ENCODE data around the gene RBM15B.
"Not testable (repeated sequence)": the region's sequence is repeated elsewhere in the genome, so short reads cannot be mapped to it uniquely, and the experiment has no call there.

Gene RBM15B, protein sequence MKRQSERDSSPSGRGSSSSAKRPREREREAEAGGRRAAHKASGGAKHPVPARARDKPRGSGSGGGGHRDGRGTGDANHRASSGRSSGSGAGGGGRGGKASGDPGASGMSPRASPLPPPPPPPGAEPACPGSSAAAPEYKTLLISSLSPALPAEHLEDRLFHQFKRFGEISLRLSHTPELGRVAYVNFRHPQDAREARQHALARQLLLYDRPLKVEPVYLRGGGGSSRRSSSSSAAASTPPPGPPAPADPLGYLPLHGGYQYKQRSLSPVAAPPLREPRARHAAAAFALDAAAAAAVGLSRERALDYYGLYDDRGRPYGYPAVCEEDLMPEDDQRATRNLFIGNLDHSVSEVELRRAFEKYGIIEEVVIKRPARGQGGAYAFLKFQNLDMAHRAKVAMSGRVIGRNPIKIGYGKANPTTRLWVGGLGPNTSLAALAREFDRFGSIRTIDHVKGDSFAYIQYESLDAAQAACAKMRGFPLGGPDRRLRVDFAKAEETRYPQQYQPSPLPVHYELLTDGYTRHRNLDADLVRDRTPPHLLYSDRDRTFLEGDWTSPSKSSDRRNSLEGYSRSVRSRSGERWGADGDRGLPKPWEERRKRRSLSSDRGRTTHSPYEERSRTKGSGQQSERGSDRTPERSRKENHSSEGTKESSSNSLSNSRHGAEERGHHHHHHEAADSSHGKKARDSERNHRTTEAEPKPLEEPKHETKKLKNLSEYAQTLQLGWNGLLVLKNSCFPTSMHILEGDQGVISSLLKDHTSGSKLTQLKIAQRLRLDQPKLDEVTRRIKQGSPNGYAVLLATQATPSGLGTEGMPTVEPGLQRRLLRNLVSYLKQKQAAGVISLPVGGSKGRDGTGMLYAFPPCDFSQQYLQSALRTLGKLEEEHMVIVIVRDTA

GRCh38 chr3:51391075-51391565, at the start of gene RBM15B:
RBM15B (plus strand) TSS chr3:51391285; CDS start chr3:51391400, 115 bp downstream.
- peak; percentile 40 for DNase-seq

GRCh38 chr3:51343918-51344687, 47.0 kb upstream of the RBM15B start:
- DNase-seq: no peak

GRCh38 chr3:51350751-51351150, 40.3 kb upstream of the RBM15B start:
- no peak for DNase-seq

DNA sequence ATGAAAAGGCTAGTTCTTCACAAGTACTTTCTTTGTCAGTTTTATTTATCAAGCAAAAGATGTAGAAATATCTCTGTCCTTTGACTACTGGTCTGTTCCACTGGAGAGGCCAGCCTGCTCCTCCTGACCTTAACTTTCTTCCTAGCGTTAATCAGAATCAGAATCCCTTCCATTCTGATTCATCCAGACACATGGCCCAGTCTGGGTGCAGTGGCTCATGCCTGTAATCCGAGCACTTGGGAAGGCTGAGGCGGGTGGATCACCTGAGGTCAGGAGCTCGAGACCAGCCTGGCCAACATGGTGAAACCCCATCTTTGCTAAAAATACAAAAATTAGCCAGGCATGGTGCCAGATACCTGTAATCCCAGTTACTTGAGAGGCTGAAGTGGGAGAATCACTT, 38.0 kb upstream of the RBM15B start:
- DNase-seq: no peak

GRCh38 chr3:51353691-51354090, 37.4 kb upstream of the RBM15B start:
- DNase-seq: no peak

- no peak for DNase-seq
Measured at GRCh38 chr3:51354172-51354571, 36.9 kb upstream of the RBM15B start.

DNA sequence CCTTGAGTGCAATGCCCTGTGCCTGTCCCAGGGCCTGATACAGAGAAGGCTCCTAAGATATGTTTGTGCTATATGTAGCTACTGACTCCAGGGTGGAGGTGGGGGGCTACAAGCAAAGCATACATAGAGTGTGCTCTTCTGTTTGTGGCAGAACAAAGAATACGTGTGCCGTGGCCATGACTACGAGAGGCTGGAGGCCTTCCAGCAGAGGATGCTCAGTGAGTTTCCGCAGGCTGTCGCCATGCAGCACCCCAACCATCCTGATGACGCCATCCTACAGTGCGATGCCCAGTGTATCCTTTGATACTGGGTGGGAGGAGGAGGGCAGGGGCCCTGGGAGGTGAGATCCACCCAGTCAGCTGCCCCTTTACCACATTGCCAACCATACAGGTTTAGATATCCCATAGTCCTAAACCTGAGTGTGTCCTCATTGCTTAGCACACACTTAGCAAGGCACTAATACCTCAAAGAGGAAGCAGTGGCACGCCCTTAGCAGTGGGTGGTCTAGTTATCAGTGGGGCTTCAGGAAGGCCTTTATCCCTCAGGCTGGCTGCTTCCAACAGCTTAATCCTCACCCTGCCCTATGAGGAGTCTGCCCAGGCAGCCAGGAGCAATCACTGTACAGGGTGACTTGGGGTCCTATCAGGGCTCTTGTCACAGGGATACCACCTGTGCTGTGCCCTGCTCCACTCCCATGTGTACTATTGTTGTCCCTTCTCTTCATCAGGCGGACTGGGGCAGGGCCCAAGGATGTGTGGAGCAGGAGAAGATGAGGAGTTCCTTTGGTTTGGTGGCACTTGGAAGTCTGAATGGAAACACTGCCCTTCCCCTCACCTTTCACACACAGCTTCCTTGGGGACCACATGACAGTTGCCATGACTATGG, 36.1 kb upstream of the RBM15B start:
- DNase-seq: no peak

- no peak for DNase-seq
Measured at GRCh38 chr3:51355891-51356578, 35.0 kb upstream of the RBM15B start.

DNA sequence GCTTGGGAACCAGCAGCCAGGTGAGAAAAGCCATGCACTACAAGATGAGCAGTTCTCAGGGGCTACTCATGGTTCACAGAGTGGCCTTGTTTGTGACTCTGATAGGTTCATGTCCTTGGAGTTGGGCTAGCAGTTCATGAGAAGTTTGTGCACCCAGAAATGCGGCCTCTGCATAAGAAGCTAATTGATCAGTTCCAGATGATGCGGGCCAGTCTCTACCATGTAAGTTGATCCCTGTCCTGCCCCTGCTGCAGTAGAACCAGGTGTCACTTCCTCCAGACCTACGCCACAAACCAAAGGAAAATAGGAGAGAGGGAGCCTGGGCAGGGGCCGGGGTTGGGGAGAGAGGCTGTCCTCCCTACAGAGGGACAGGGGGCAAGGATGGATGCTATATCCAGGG, 33.2 kb upstream of the RBM15B start:
- no peak for DNase-seq

DNA sequence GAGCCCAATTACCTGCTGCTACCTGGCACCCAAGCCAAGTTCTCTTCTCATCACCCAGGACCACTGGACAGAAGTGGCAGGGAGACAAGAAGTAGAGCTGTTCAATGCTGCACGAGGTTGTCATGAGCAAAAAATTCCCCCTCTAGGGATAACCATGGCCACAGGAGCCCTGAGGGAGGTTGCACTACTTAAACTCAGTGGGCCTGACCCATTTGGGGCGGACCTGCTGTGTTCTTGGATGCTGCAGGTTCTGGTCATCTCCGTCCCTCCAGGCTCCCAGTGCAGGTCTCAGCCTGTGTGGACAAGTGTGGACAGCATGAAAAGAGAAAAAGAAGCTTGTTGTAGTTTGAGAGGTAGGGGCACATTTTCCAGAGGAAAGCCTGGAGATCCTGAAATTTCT, 32.1 kb upstream of the RBM15B start:
- no peak for DNase-seq

- DNase-seq: no peak
Measured at GRCh38 chr3:51360806-51361205, 30.3 kb upstream of the RBM15B start.

- no peak for DNase-seq
Measured at GRCh38 chr3:51361746-51362145, 29.3 kb upstream of the RBM15B start.

- no peak for DNase-seq
Measured at GRCh38 chr3:51362476-51362875, 28.6 kb upstream of the RBM15B start.

- not testable (repeated sequence) for DNase-seq
Measured at GRCh38 chr3:51368276-51368675, 22.8 kb upstream of the RBM15B start.

DNA sequence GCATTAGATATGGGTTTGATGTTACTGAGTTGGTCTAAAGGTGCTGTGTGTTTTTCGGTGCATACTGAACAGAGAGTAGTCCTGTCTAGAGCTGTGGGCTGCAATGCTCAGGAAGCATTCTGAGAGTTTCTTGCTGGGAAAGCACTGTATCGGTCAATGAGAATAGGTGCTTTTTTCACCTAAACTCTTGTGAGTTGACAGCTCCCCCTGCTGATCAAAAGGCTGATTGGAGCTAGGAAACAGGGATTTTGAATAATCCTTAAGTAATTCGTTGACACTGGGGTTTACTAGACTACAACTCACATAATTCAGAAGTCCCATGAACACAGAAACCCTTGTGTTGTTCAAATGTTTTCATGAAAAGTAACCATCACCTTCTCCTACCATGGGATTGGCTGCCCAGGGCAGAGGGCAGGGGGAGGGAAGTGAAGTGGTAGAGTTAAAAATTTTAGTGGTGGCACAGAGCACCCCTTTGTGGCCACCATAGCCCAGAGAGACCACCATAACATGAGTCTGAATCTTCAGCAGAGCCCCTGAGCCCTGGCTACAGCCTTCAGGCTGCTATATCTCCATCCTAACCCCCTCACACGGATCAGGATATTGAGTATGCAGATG, 19.0 kb upstream of the RBM15B start:
- peak; percentile 37 for DNase-seq

- no peak for DNase-seq
Measured at GRCh38 chr3:51373658-51374421, 17.2 kb upstream of the RBM15B start.

- no peak for DNase-seq
Measured at GRCh38 chr3:51374456-51374855, 16.6 kb upstream of the RBM15B start.

- no peak for DNase-seq
Measured at GRCh38 chr3:51375136-51375535, 15.9 kb upstream of the RBM15B start.

GRCh38 chr3:51375571-51375970, 15.5 kb upstream of the RBM15B start:
- DNase-seq: no peak

DNA sequence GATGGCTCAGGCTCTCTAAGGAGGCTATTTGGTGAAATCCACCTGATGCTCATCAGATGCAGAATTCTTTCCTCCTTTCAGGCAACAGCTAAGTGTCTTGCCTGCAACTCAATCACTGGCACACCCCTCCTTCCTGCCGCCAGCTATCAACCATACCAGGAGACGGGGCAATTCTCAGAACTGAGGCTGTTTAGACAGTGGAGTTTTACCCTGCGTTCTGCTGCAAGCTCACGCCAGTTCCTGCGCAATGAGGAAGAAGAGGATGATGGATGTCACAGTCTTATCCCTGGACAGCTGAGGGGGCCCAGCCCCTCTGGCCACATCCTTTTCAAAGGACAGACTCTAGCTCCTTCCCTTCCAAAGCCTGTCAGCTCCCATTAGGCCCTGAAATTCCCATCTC, 13.0 kb upstream of the RBM15B start:
- no peak for DNase-seq

All from NCI-H1694 (cell line).